GM04503 (cell line): Measurements from ENCODE around the gene POU2F1.
A peak's percentile ranks its signal among the peaks of the same experiment; 100 is the strongest.

ENCODE experiments used
- DNase-seq: peaks from one replicate; pipeline ENCODE4 v3.0.0-alpha.2; 2012; ENCODE audit warnings: low read depth

The POU2F1 gene

DNA sequence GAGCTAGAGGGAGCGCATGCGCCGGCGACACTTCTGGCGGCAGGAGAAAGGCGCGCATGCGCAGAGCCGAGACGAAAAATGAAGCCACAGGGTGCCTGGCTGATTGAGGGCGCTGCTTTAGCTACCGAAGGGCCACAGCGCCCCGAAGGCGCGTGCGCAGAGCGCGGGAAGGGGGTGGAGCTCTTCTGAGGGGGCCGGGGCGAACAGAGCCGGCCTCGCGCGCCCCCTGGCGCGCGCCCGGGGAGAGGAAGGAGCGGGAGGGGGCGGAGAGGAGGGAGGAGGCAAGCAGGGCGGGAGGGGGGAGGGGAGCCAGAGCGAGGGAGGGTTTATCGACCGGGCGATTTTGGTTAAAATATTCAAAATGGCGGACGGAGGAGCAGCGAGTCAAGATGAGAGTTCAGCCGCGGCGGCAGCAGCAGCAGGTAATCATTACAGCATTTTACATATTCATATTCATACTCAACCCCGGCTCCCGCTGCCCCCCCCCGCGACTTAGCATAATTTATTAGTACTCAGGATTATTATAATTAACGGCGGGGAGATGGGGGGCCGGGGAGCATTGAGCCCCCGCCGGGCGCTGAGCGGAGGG, at the start of gene POU2F1:
Gene POU2F1 (plus strand): TSS at position 350 of the 589 bp plus-strand sequence. CDS start 12 bp downstream, at position 362.
- DNase-seq, result peak; percentile 76

DNA sequence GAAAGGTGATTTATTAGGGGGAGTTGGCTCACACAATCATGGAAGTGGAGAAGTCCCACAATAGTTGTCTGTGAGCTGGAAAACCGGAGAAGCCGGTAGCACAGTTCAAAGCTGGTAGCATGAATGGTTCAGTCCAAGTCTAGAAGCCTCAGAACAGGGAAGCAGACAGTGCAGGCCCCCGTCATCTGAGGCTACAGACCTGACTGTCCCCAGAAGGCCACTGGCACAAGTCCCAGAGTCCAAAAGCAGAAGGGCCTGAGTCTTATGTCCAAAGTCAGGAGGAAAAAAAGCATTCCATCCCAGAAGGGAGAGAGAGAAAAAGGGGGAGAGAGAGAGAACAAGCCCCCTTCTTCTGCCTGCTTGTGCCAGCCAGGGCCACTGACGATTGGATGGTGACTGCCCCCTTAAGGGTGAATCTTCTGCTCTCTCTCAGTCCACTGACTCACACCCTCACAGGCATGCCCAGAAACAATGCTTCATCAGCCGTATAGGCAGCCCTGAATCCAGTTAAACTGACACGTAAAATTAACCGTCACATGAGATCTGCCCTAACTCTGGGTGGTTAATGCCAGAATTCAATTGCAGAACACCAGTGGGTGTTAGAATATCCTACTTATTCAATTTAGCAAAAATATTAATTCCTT, 49.3 kb upstream of the POU2F1 start:
- DNase-seq, result no peak

DNA sequence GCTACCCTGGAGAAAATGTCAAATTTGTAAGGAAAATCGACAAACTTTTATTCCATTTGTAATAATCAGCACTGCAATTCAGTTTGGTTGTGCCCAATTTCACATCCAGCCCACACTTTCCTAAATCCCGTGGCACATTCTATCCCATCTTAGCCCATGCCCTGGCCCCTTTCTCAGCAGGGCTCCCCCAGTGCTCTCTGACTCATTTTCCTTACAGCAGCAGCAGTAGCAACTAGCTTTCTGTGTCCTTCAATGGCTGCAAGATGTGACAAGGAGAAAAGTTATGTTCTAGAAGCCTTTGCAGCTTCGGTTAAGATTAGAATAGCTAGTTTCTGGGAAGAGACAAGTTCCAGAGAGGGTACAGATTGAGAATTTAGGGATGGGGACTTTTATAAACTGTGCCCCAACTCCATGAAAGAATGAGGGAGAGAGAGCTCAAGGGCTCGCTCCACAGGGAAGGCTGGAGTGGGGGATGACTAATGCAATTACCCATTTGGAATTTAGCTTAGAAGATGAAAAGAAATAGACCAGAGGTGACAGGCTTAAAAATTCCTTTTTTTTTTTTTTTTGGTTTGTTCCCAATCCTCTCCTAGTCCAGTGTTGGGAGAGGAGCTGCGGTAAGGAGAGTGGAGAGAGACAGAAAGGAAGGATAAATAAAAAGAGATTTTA, 47.0 kb upstream of the POU2F1 start:
- DNase-seq, result no peak

DNA sequence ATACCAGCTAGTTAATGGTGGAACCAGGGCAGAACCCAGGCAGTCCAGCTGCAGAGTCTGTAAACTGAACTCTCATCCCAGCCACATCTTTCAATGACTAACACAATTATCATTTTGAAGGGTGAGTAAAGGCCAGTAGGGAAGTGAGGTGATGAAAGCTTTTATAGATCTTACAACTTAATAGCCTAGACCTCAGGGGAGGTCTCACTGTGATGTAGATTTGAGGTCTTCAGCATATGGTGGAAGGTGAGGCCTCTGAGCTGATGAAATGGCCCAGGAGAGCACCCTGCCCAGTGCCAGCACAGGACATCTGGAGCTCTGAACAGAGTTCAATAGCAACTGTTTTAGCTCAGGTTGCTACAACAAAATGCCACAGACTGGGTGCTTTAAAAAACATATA, 44.8 kb upstream of the POU2F1 start:
- DNase-seq, result no peak

- no peak for DNase-seq
Observed at GRCh38 chr1:167178831-167179230, 41.9 kb upstream of the POU2F1 start.

DNA sequence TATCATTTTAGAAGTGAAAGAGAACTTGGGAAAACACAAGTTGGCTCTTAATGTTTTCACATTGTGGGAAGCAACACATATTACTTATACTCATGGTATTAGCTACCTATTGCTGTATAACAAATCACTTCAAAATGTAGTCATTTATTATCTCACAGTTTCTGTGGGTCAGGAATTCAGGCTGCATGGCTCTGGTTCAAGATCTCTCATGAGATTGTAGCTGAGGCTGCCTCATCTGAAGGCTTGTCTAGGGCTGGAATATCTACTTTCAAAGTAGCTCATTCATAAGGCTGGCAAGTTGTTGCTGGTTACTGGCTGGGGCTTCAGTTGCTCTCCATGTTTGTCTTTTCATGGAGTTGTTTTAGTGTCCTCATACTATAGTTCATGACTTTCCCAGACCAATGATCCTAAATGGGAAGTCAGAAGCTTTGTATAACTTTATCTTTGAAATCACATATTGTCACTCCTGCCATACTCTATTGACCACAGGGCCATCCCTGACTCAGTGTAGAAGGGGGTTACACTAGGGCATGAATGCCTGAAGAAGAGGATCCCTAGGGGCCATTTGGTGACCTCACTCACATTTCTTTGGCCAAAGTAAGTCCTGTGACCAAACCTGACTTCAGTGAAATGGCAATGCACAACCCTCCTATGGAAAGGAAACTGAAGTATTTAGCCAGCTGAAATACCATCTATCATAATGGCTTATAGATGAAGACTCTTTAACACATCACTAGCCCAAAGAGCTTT, 37.9 kb upstream of the POU2F1 start:
- no peak for DNase-seq

- no peak for DNase-seq
Observed at GRCh38 chr1:167184081-167184480, 36.6 kb upstream of the POU2F1 start.

DNA sequence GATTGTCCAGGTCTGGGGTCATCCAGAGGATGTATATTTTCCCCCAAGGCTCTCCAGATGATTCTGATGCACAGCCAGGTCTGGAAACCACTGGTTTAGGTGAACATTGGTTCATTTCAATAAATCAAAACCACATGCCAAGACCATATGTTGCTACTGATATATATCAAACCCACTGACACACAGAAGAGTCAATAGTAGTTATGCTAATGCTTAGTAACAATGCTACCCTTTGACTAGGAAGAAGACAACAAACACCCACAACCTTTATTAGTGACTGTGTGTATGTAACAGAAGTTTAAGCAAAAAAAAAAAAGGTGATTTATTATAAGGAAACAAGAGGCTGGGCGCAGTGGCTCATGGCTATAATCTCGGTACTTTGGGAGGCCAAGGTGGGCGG, 35.6 kb upstream of the POU2F1 start:
- no peak for DNase-seq

DNA sequence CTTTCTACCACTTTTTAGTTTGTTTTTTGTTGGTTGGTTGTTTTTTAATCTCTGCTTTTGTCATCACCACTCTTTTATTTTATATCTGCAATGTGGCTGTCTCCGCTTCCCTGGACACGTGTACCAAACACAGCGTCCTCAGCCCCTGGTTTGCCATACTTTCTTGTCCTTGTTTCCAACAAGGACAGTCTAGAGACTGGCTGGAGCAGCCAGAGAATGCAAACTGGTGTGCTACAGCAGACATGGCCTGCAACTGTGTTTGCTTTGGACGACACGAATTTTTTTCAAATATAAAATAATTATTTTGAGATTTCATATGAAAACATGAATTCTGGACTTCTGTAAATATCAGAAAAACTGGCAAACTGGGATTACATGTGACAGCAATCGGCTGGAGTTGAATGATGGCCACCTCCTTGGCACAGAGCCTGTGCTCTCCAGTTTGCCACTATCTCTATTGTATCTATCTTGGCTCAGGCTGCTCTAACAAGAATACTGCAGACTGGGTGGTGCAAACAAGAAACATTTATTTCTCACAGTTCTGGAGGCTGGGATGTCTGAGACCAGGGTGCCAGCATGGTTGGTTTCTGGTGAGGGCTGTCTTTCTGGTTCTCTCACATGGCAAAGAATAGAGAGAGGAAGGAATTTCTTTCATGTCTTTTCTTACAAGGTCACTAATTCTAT, 34.6 kb upstream of the POU2F1 start:
- DNase-seq, result no peak

DNA sequence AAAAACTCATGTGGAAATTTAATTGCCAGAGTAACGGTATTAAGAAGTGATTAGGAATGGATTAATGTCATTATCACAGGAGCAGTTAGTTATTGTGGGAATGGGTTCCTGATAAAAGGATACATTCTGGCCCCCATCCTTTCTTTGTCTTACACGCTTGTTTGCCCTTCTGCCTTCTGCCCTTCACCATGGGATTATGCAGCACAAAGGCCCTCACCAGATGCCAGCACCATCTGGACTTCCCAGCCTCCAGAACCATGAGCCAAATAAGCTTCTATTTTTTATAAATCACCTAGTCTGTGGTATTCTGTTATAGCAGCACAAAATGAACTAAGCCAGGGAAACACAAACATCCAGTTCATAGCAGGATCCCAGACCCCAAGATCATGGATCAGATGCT, 33.9 kb upstream of the POU2F1 start:
- DNase-seq, result no peak

DNA sequence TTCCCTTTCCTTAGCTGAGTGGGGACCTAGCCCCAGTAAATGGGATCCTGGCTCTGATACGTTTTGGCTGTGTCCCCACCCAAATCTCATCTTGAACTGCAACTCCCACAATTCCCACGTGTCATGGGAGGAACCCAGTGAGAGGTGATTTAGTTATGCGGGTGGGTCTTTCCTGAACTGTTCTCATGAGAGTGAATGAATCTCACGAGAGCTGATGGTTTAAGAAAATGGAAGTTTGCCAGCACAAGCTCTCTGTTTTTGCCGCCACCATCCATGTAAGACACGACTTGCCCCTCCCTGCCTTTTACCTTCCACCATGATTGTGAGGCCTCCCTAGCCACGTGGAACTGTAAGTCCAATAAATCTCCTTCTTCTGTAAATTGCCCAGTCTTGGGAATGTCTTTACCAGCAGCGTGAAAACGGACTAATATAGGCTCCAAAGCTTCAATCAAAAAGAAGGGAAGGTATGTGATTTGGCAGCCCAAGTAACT, 29.9 kb upstream of the POU2F1 start:
- DNase-seq, result no peak

DNA sequence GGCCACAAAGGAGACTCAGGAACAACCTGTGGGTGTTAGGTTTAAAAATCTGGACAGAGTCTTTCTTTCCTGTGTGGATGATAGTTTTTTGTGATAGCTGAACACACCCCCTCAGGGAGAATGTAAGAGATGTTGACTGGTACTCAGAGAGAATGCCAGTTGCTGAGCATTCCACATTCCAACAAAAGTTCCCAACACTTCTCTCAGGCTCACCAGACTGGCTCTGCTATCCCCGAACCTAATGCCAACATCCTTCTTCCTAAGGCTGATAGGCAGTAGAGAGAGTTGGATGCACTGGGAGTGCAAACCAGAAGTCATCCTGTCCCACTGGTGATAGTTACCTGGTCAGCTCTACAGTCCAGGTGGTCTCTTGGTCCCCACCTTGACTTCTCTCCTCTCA, 28.7 kb upstream of the POU2F1 start:
- DNase-seq, result no peak

- DNase-seq, result no peak
Observed at GRCh38 chr1:167194182-167194581, 26.5 kb upstream of the POU2F1 start.

DNA sequence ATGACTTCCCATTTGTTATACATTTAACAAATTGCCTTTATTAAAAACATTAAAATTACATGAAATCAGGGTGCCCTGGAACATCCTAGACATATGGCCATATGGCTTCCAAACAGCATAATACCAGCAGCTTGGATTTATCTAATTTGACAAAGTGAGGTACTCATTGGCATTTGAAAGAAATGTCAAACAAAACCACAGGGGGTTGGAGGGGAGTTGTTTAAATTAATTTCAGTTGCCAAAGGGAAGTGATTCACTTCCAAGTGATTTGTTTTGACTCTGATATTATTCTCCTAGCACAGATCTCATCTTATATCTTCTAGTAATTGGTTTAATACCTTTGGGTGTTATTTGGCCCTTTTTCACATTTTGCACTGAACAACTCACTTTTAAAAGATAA, 24.5 kb upstream of the POU2F1 start:
- DNase-seq, result no peak

DNA sequence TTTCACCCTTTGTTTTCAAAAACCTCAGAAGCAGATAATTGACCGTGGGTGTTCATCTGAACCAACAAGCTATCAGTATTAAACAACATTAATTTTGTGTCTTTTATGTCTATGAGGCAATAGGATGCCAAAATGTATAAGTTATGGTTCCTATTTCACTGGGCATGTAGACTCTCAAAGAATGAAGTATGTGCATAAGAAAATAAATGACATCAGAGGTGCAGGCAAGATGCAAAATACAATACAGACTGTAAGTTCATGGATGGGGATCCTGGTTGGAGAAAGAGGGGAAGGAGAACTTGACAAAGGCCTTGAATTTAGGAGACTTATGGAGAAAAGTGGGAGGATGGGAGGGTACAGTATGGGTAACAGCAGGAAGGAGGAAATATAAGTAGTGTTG, 23.4 kb upstream of the POU2F1 start:
- DNase-seq, result no peak

DNA sequence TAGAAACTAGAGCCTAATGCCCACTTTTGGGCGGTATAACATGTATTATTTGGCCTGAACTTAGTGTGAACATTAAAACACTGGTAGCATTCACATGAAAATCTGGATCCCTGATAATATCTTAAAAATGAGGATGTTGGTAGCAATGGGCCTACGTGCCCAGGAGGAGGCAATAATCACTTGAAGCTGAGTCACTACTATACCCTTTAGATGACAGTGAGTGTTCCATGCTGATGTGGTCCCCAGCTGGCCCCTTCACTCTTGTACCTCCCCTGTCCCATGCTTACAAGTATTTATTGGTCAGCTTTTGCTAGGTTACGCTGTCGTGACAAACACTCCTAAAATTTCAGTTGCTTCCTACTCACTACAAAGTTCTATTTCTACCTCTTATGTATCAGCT, 23.0 kb upstream of the POU2F1 start:
- DNase-seq, result no peak

DNA sequence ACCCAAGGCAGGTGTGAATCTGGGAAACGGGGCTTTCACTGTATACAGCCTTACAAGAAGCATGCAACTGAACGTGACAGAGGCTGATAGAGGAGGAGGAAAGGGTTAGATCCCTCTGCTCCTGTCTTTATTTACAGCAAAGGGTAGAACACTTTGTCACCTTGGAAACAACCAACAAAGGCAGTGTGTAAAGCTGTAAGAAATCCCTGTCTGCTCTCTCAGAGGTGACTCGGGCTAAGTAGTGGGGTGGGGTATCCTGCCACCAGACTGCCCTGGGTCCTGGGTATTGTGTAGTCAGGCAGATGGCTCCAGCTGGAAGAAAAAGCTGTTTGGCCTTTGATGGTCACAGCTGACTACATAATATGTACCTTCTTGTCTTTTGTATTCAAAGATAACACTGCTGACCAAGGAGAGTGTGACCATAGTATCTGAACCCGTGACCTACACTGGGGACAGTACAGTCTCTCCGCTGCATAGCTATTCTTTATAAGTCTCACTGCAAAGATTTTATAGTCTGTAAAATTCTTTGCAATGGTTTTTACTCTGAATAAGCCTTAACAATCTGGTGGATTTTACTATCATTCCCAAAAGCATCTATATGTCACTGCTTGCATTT, 22.1 kb upstream of the POU2F1 start:
- no peak for DNase-seq

- no peak for DNase-seq
Observed at GRCh38 chr1:167199656-167200055, 21.0 kb upstream of the POU2F1 start.

GRCh38 chr1:167200272-167200671, 20.4 kb upstream of the POU2F1 start:
- no peak for DNase-seq

- DNase-seq, result no peak
Observed at GRCh38 chr1:167200749-167201148, 19.9 kb upstream of the POU2F1 start.

DNA sequence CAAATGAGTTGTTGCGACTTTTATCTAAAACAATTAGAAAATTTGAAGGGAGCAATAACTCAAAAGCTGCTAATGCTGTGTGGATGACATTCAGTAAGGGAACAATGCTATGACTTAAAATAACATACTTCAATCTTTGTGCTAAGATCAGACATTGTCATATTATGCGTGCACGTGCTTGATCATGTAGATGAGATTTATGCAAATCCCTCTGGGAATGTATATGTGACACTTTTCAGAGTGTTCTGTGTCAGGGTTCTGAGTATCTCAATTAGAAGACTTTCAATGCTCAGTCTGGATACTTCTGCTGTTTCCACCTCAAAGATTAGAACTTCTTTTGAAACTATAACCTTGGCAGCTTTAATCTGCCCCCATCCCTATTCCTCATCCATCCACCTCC, 18.6 kb upstream of the POU2F1 start:
- DNase-seq, result no peak
